Prostate gland (tissue), 2 donors: ENCODE results near the gene SPDEF.

Experiments
- POLR2AphosphoS5 ChIP-seq: sonication (generic); formaldehyde crosslinking; IDR thresholded peaks from one replicate; pipeline ENCODE4 v1.6.1; 2017; ENCODE audit warnings: antibody characterized with exemption
- TF ChIP-seq, protein P1 (sequence below), 4 experiments: fragments of 200-600 bp in 2 of 4; fragments of 450-650 bp in 2 of 4; sonication (generic) in 2 of 4; IDR thresholded peaks; 1 replicate in 3 of 4; 2 replicates in 1 of 4; pipeline ENCODE4 v1.5.1; 2016 to 2019; ENCODE audit warnings: antibody characterized with exemption in 4 of 4, mild to moderate bottlenecking in 2 of 4, moderate library complexity in 2 of 4

DNA sequence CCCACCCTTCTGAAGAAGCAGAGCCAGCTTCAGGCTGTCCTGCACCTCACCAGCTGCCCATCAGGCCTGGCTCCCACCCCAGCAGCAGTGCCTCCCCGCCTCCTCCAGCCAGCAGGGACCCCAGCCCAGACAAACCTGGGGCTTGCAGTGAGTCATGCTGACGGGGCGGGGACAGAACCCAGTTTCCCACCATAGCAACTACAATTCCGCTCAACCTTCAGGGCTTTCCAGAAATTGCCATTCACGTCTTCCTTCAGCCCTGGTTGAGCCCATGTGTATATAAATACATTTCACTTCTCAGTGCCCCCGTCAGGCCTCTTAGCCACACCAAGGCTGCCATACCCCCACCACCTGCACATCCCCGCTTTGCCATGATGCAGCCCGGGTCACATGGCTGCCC, 4.4 kb downstream of the SPDEF start:
- TF ChIP-seq, protein P1, sequence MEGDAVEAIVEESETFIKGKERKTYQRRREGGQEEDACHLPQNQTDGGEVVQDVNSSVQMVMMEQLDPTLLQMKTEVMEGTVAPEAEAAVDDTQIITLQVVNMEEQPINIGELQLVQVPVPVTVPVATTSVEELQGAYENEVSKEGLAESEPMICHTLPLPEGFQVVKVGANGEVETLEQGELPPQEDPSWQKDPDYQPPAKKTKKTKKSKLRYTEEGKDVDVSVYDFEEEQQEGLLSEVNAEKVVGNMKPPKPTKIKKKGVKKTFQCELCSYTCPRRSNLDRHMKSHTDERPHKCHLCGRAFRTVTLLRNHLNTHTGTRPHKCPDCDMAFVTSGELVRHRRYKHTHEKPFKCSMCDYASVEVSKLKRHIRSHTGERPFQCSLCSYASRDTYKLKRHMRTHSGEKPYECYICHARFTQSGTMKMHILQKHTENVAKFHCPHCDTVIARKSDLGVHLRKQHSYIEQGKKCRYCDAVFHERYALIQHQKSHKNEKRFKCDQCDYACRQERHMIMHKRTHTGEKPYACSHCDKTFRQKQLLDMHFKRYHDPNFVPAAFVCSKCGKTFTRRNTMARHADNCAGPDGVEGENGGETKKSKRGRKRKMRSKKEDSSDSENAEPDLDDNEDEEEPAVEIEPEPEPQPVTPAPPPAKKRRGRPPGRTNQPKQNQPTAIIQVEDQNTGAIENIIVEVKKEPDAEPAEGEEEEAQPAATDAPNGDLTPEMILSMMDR (IDR thresholded peaks at IDR 0.05), result no peak
- TF ChIP-seq POLR2AphosphoS5, result no peak
